ENCODE results near the gene APLF.
"Not testable (repeated sequence)": the region's sequence is repeated elsewhere in the genome, so short reads cannot be mapped to it uniquely, and the experiment has no call there.

Gene APLF

DNA sequence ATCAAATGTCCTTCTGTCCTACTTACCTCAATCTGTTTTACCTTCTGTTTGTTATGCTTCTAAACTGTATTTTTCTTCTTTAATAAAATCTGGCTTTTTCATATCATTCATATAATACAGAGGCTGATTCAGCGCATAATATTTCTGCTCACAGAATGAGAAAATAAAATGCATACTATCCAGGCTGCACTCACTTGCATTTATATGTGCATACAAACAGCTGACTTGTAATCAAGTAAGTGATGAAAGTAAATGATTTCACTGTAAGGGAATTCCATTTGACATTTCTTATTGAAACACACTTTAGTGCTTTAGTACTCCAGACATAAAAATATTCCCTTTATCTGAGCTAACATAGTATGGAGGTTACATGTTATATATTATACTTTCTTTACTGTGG lies 100.7 kb downstream of the APLF start:
- H3K4me3 ChIP-seq (replicated peaks; ENCODE audit: low read depth, low read length): no peak overlapping the region
- TF ChIP-seq, protein P1, sequence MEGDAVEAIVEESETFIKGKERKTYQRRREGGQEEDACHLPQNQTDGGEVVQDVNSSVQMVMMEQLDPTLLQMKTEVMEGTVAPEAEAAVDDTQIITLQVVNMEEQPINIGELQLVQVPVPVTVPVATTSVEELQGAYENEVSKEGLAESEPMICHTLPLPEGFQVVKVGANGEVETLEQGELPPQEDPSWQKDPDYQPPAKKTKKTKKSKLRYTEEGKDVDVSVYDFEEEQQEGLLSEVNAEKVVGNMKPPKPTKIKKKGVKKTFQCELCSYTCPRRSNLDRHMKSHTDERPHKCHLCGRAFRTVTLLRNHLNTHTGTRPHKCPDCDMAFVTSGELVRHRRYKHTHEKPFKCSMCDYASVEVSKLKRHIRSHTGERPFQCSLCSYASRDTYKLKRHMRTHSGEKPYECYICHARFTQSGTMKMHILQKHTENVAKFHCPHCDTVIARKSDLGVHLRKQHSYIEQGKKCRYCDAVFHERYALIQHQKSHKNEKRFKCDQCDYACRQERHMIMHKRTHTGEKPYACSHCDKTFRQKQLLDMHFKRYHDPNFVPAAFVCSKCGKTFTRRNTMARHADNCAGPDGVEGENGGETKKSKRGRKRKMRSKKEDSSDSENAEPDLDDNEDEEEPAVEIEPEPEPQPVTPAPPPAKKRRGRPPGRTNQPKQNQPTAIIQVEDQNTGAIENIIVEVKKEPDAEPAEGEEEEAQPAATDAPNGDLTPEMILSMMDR (IDR thresholded peaks at IDR 0.05; ENCODE audit: low read depth, low read length, missing control alignments): no peak

GRCh38 chr2:68569604-68570003 lies 102.2 kb downstream of the APLF start:
- DNase-seq (ENCODE audit: extremely low read depth, low read depth): no peak
- TF ChIP-seq, protein P1 (IDR thresholded peaks at IDR 0.05; ENCODE audit: low read depth, low read length, missing control alignments): no peak

More for the DNA sequence above, 100.7 kb downstream of the APLF start:
- no peak for DNase-seq (ENCODE audit: extremely low read depth, low read depth)

GRCh38 chr2:68570434-68570833 lies 103.0 kb downstream of the APLF start:
- not testable (repeated sequence) for H3K4me3 ChIP-seq (replicated peaks; ENCODE audit: low read depth, low read length); DNase-seq (ENCODE audit: extremely low read depth, low read depth)

More at GRCh38 chr2:68569604-68570003, 102.2 kb downstream of the APLF start:
- no peak overlapping the region for H3K4me3 ChIP-seq (replicated peaks; ENCODE audit: low read depth, low read length)

GRCh38 chr2:68574202-68574791 lies 106.9 kb downstream of the APLF start:
- DNase-seq (ENCODE audit: extremely low read depth, low read depth): no peak
- TF ChIP-seq, protein P1 (IDR thresholded peaks at IDR 0.05; ENCODE audit: low read depth, low read length, missing control alignments): no peak
- H3K4me3 ChIP-seq (replicated peaks; ENCODE audit: low read depth, low read length): no peak overlapping the region

- H3K4me3 ChIP-seq (replicated peaks; ENCODE audit: low read depth, low read length): no peak overlapping the region
- TF ChIP-seq, protein P1 (IDR thresholded peaks at IDR 0.05; ENCODE audit: low read depth, low read length, missing control alignments): no peak
- no peak for DNase-seq (ENCODE audit: extremely low read depth, low read depth)
These were observed 109.8 kb downstream of the APLF start for GRCh38 chr2:68577183-68577582.

DNA sequence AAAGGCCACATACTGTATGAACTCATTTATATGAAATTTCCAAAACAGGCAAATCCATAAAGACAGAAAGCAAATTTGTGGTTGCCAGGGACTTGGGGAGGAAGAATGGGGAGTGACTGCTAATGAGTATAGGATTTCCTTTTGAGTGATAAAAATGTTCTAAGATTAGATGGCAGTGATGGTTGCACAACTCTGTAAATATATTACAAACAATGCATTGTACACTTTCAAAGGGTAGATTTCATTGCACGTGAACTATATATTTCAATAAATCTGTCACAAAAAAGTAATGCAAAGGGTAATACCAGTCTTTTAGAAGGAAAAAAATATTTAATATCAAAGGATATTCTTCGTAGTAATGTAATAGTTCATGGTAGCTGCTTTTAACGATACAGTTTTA lies 112.3 kb downstream of the APLF start:
- no peak overlapping the region for H3K4me3 ChIP-seq (replicated peaks; ENCODE audit: low read depth, low read length)
- TF ChIP-seq, protein P1 (IDR thresholded peaks at IDR 0.05; ENCODE audit: low read depth, low read length, missing control alignments): no peak
- no peak for DNase-seq (ENCODE audit: extremely low read depth, low read depth)

GRCh38 chr2:68588589-68588988 lies 121.2 kb downstream of the APLF start:
- no peak overlapping the region for H3K4me3 ChIP-seq (replicated peaks; ENCODE audit: low read depth, low read length)
- DNase-seq (ENCODE audit: extremely low read depth, low read depth): no peak
- TF ChIP-seq, protein P1 (IDR thresholded peaks at IDR 0.05; ENCODE audit: low read depth, low read length, missing control alignments): no peak

Measured in HFF-Myc (cell line).